Epidermal melanocyte (primary cell): ENCODE measurements around the gene THRAP3.

ENCODE experiments used
- DNase-seq: peaks from one replicate; pipeline ENCODE4 v3.0.0; 2011; ENCODE audit warnings: low spot score; ENCODE audit not compliant: insufficient read length

THRAP3 gene

DNA sequence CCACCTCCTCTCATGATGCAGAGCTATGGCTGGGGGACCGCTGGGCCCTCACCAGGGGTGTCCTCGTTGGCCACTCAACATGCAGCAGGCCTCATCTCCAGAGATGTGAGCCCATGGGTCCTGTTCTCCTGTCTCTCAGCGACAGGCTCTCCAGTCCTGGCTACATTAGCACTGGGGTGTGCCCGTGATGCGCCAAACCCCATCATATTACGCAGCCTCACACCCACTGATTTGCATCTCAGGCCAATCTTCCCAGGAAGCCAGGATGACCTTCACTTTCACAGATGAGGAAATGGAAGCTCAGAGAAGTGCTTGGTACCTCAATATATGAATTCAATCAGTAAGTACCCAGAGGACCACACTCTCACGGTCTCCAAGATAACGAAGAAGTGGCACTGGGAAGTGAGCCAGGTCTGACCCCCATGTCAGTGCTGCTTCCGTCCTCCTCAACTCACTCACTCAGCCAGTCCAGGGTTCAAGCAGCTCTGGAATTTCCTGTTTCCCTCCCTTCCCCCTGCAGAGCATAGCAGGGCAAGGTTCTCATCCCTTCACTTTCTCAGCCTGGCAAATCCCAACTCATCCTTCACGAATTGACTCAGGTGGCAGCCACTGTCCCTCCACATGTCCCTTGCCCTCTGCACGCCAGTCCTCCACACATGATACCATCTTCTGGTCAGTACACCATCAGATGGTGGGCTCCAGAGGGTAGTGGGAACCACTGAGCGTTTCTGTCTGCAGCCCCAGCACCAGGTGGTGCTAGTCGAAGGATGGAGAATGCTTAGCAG, 128.1 kb downstream of the THRAP3 start:
- no peak for DNase-seq

DNA sequence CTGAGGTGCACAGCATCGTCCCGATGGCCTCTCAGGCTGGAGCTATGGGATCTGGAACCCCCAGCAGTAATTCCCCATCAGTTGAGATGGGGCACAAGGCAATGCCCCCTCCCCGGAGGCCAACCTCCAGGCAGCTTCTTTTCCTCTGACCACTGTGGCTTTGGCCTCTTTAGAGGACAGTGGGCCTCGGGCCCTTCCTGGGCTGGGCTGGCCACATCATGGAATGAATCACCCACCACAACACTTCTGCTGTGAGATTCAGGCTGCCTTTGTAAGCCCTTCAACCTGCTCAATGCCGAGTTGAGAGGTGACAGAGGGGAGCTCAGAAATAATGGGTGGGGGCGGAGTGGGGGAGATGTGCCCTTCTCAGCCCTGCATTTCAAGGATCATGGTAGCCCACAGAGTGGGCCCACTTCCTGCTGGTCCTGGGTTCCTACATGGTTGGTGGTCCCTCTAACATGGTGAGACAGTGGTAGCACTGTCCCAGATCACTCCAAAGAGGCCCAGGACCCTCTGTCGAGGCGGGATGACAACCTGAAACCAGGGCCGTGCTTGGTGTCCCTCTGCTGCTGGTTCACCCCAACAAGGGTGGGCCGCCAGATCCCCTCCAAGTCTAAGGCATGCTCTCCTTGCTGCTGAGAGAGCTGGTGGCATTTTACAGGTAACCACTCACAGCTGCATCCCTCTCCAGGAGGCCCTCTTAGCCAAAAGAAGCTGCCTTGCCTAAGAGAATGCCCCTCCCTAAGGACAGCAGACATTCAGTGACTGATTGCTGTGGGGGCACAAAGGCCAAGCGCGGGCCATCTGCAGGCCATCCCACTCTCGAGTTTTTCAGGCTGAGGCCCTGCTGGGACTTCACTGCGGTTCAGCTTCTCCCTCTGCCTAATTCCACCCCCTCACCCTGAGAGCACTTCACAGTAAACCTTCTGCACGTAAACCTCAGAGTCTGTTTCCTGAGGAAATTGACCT, 129.0 kb downstream of the THRAP3 start:
- DNase-seq, result no peak

DNA sequence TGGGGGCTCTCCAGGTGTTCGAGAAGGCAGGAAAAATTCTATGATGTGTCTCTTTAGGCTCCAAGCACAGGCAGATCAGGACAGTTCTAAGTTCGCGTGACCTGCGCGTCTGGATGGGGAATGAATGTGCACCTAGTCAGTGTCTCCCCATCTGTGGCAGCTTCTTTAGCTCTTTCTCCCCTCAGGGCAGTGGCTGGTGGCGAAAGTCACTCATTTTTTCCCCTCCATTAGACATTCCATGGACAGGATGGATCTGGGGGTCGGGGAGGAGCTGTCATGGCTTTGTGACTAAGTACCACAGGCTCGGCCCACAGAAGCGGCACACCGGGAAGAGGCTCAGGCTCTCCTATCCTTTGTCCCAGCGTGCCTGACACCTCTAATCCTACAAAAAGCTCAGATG, 130.2 kb downstream of the THRAP3 start:
- no peak for DNase-seq
